Measurements from ENCODE around the gene ILRUN. TPM values are rescaled to one million over a fixed set of nuclear protein-coding genes. Genes with fewer than 3 reads are reported as not detected.
"Not testable (repeated sequence)": the region's sequence is repeated elsewhere in the genome, so short reads cannot be mapped to it uniquely, and the experiment has no call there.

Gene ILRUN
- total and polyA plus RNA-seq, 5 donors from 2014 or later = 18.7 to 89.6 (median 23.4) TPM

GRCh38 chr6:34714663-34715062 is 18.1 kb upstream of the ILRUN start:
- no peaks in the 10 kb centered on the region for H3K9me3 ChIP-seq (ENCODE audit: control insufficient read depth in 2 of 2, low read length in 2 of 2)
- Mint-ChIP-seq H3K27ac (no peak overlapping the region), H3K9me3 (peaks cover 0 to 1% (median 0%) of the 10 kb centered on the region in 7 donors), H3K4me3 (no peak overlapping the region), H3K36me3 (no peaks in the 10 kb centered on the region), H3K4me1 (no peaks in the 10 kb centered on the region), H3K27me3 (peaks cover 12% of the 10 kb centered on the region)
- no peaks in the 10 kb centered on the region for H3K4me1 ChIP-seq (ENCODE audit: control insufficient read depth, insufficient read depth, low read length, poor library complexity, severe bottlenecking)
- H3K27me3 ChIP-seq (ENCODE audit: control insufficient read depth, insufficient read depth, low read length) = no peaks in the 10 kb centered on the region
- no peak for DNase-seq
- no peak overlapping the region for H3K27ac ChIP-seq (ENCODE audit: insufficient read depth, low read length, poor library complexity, severe bottlenecking)
- ATAC-seq (ENCODE audit: low read depth in 2 of 2) = no peak
- H3K4me3 ChIP-seq (ENCODE audit: low read depth, low read length) = no peak overlapping the region
- no peaks in the 10 kb centered on the region for H3K36me3 ChIP-seq (ENCODE audit: control insufficient read depth, insufficient read depth, low read length)

- not testable (repeated sequence) for H3K27me3 ChIP-seq (ENCODE audit: control insufficient read depth, insufficient read depth, low read length); H3K36me3 ChIP-seq (ENCODE audit: control insufficient read depth, insufficient read depth, low read length); H3K36me3 Mint-ChIP-seq; H3K4me3 Mint-ChIP-seq; ATAC-seq (ENCODE audit: low read depth in 2 of 2); DNase-seq; H3K27ac Mint-ChIP-seq; H3K4me1 Mint-ChIP-seq; H3K9me3 Mint-ChIP-seq; H3K27ac ChIP-seq (ENCODE audit: insufficient read depth, low read length, poor library complexity, severe bottlenecking); H3K4me3 ChIP-seq (ENCODE audit: low read depth, low read length); H3K4me1 ChIP-seq (ENCODE audit: control insufficient read depth, insufficient read depth, low read length, poor library complexity, severe bottlenecking); H3K9me3 ChIP-seq (ENCODE audit: control insufficient read depth in 2 of 2, low read length in 2 of 2)
- peaks cover 13% of the 10 kb centered on the region for H3K27me3 Mint-ChIP-seq
Measured at GRCh38 chr6:34712881-34713280, 16.3 kb upstream of the ILRUN start.

- Mint-ChIP-seq H3K36me3 (no peaks in the 10 kb centered on the region), H3K4me3 (no peak overlapping the region), H3K9me3 (peaks cover 0 to 1% (median 0%) of the 10 kb centered on the region in 7 donors), H3K27ac (no peak overlapping the region), H3K4me1 (peaks cover 0 to 10% (median 6%) of the 10 kb centered on the region in 4 donors), H3K27me3 (peaks cover 5% of the 10 kb centered on the region)
- H3K27ac ChIP-seq (ENCODE audit: insufficient read depth, low read length, poor library complexity, severe bottlenecking) = no peak overlapping the region
- H3K4me3 ChIP-seq (ENCODE audit: low read depth, low read length) = no peak overlapping the region
- DNase-seq (no peak), ATAC-seq (ENCODE audit: low read depth in 2 of 2) (no peak)
- H3K36me3 ChIP-seq (ENCODE audit: control insufficient read depth, insufficient read depth, low read length) = no peaks in the 10 kb centered on the region
- H3K27me3 ChIP-seq (ENCODE audit: control insufficient read depth, insufficient read depth, low read length) = no peaks in the 10 kb centered on the region
- H3K9me3 ChIP-seq (ENCODE audit: control insufficient read depth in 2 of 2, low read length in 2 of 2) = no peaks in the 10 kb centered on the region
- no peaks in the 10 kb centered on the region for H3K4me1 ChIP-seq (ENCODE audit: control insufficient read depth, insufficient read depth, low read length, poor library complexity, severe bottlenecking)
Measured at GRCh38 chr6:34709386-34709785, 12.8 kb upstream of the ILRUN start.

GRCh38 chr6:34705241-34705640 is 8.7 kb upstream of the ILRUN start:
- peaks cover 15% of the 10 kb centered on the region for H3K27me3 Mint-ChIP-seq
- no peak overlapping the region for H3K4me3 Mint-ChIP-seq
- no peaks in the 10 kb centered on the region for H3K36me3 Mint-ChIP-seq
- H3K4me1 Mint-ChIP-seq = peaks cover 0 to 10% (median 7%) of the 10 kb centered on the region in 4 donors
- no peak for ATAC-seq (ENCODE audit: low read depth in 2 of 2)
- Histone ChIP-seq H3K36me3 (ENCODE audit: control insufficient read depth, insufficient read depth, low read length) (no peaks in the 10 kb centered on the region), H3K27me3 (ENCODE audit: control insufficient read depth, insufficient read depth, low read length) (no peaks in the 10 kb centered on the region), H3K27ac (ENCODE audit: insufficient read depth, low read length, poor library complexity, severe bottlenecking) (no peak overlapping the region), H3K4me1 (ENCODE audit: control insufficient read depth, insufficient read depth, low read length, poor library complexity, severe bottlenecking) (no peaks in the 10 kb centered on the region), H3K4me3 (ENCODE audit: low read depth, low read length) (no peak overlapping the region), H3K9me3 (ENCODE audit: control insufficient read depth in 2 of 2, low read length in 2 of 2) (no peaks in the 10 kb centered on the region)
- DNase-seq = no peak
- H3K9me3 Mint-ChIP-seq = peaks cover 0 to 2% (median 0%) of the 10 kb centered on the region in 7 donors
- no peak overlapping the region for H3K27ac Mint-ChIP-seq

DNA sequence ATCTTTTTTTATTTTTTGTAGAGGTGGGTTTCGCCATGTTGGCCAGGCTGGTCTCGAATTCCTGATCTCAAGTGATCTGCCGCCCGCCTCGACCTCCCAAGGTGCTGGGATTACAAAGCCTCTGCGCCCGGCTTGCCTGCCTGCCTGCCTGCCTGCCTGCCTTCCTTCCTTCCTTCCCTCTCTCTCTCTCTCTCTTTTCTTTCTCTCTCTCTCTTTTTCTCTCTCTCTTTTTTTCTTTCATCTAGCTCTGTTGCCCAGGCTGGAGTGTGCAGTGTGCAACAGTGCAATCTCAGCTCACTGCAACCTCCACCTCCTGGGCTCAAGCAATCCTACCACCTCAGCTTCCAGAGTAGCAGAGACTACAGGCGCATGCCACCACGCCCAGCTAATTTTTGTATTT is 4.6 kb upstream of the ILRUN start:
- Mint-ChIP-seq H3K9me3 (peaks cover 0 to 2% (median 0%) of the 10 kb centered on the region in 7 donors), H3K27me3 (peaks cover 10% of the 10 kb centered on the region), H3K4me3 (peak overlapping the region in 2 of 4 donors; percentile 52 to 73), H3K36me3 (no peaks in the 10 kb centered on the region), H3K4me1 (peaks cover 10 to 25% (median 13%) of the 10 kb centered on the region in 4 donors), H3K27ac (no peak overlapping the region)
- H3K9me3 ChIP-seq (ENCODE audit: control insufficient read depth in 2 of 2, low read length in 2 of 2) = no peaks in the 10 kb centered on the region
- no peak overlapping the region for H3K27ac ChIP-seq (ENCODE audit: insufficient read depth, low read length, poor library complexity, severe bottlenecking)
- no peaks in the 10 kb centered on the region for H3K36me3 ChIP-seq (ENCODE audit: control insufficient read depth, insufficient read depth, low read length)
- H3K27me3 ChIP-seq (ENCODE audit: control insufficient read depth, insufficient read depth, low read length) = no peaks in the 10 kb centered on the region
- ATAC-seq (ENCODE audit: low read depth in 2 of 2) = no peak
- H3K4me1 ChIP-seq (ENCODE audit: control insufficient read depth, insufficient read depth, low read length, poor library complexity, severe bottlenecking) = peaks cover 10% of the 10 kb centered on the region
- no peak overlapping the region for H3K4me3 ChIP-seq (ENCODE audit: low read depth, low read length)
- no peak for DNase-seq

DNA sequence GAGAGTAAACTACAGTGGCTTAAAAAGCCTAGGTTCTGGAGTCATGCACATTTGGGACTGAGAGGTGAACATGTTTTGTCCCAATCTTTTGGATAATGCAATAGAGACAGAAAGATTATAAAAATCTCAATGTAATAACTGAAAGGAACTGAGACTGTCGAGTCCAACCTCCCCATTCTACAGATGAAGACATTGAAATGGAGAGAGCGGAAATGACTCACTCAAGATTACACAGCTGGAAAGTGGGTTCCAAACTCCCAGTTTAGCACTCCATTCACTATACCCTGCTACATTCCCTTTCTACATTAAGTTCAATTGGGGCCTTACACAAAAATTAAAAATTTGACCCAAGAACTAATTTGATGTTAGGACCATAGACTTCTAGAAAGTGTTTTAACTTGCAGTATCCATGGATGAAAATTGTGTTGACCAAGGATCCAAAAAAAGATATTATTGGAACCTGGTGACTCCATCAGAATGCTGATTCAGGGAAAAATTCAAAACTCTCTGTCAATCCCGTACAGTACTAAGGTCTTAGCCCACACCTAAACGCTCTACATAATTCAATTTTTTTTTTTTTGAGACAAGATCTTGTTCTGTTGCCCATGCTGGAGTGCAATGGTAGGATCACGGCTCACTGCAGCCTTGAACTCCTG is 1.5 kb upstream of the ILRUN start:
- ATAC-seq (ENCODE audit: low read depth in 2 of 2) (no peak), DNase-seq (no peak)
- H3K27ac ChIP-seq (ENCODE audit: insufficient read depth, low read length, poor library complexity, severe bottlenecking) = peak overlapping the region; percentile 94

GRCh38 chr6:34697544-34697836 is 923 bp upstream of the ILRUN start:
- no peaks in the 10 kb centered on the region for H3K36me3 ChIP-seq (ENCODE audit: control insufficient read depth, insufficient read depth, low read length)
- no peaks in the 10 kb centered on the region for H3K27me3 ChIP-seq (ENCODE audit: control insufficient read depth, insufficient read depth, low read length)
- no peak for DNase-seq
- H3K27me3 Mint-ChIP-seq = peaks cover 6% of the 10 kb centered on the region
- peaks cover 7% of the 10 kb centered on the region for H3K36me3 Mint-ChIP-seq
- peak overlapping the region; percentile 93 to 99 (median 99) for H3K27ac Mint-ChIP-seq
- peaks cover 13 to 49% (median 32%) of the 10 kb centered on the region in 4 donors for H3K4me1 Mint-ChIP-seq
- peak overlapping the region; percentile 98 to 99 (median 98) for H3K4me3 Mint-ChIP-seq
- no peaks in the 10 kb centered on the region for H3K9me3 Mint-ChIP-seq
- H3K4me3 ChIP-seq (ENCODE audit: low read depth, low read length) = peak overlapping the region; percentile 98
- H3K9me3 ChIP-seq (ENCODE audit: control insufficient read depth in 2 of 2, low read length in 2 of 2) = no peaks in the 10 kb centered on the region
- H3K27ac ChIP-seq (ENCODE audit: insufficient read depth, low read length, poor library complexity, severe bottlenecking) = peak overlapping the region; percentile 94
- ATAC-seq (ENCODE audit: low read depth in 2 of 2) = no peak
- peaks cover 36% of the 10 kb centered on the region for H3K4me1 ChIP-seq (ENCODE audit: control insufficient read depth, insufficient read depth, low read length, poor library complexity, severe bottlenecking)

More for the DNA sequence above, 1.5 kb upstream of the ILRUN start:
- H3K36me3 Mint-ChIP-seq = peaks cover 7% of the 10 kb centered on the region
- peaks cover 0 to 2% (median 0%) of the 10 kb centered on the region in 7 donors for H3K9me3 Mint-ChIP-seq
- H3K27ac Mint-ChIP-seq = peak overlapping the region; percentile 93 to 99 (median 99)
- peaks cover 13 to 45% (median 32%) of the 10 kb centered on the region in 4 donors for H3K4me1 Mint-ChIP-seq
- no peaks in the 10 kb centered on the region for H3K36me3 ChIP-seq (ENCODE audit: control insufficient read depth, insufficient read depth, low read length)
- H3K27me3 Mint-ChIP-seq = peaks cover 6% of the 10 kb centered on the region
- H3K27me3 ChIP-seq (ENCODE audit: control insufficient read depth, insufficient read depth, low read length) = no peaks in the 10 kb centered on the region
- H3K9me3 ChIP-seq (ENCODE audit: control insufficient read depth in 2 of 2, low read length in 2 of 2) = no peaks in the 10 kb centered on the region
- H3K4me3 Mint-ChIP-seq = peak overlapping the region; percentile 98 to 99 (median 98)
- peaks cover 35% of the 10 kb centered on the region for H3K4me1 ChIP-seq (ENCODE audit: control insufficient read depth, insufficient read depth, low read length, poor library complexity, severe bottlenecking)
- H3K4me3 ChIP-seq (ENCODE audit: low read depth, low read length) = peak overlapping the region; percentile 98

- peak overlapping the region; percentile 98 to 99 (median 98) for H3K4me3 Mint-ChIP-seq
- DNase-seq (no peak), ATAC-seq (ENCODE audit: low read depth in 2 of 2) (no peak)
- peak overlapping the region; percentile 94 for H3K27ac ChIP-seq (ENCODE audit: insufficient read depth, low read length, poor library complexity, severe bottlenecking)
- H3K4me1 Mint-ChIP-seq = peaks cover 13 to 61% (median 38%) of the 10 kb centered on the region in 4 donors
- no peaks in the 10 kb centered on the region for H3K36me3 ChIP-seq (ENCODE audit: control insufficient read depth, insufficient read depth, low read length)
- H3K9me3 Mint-ChIP-seq = no peaks in the 10 kb centered on the region
- H3K4me1 ChIP-seq (ENCODE audit: control insufficient read depth, insufficient read depth, low read length, poor library complexity, severe bottlenecking) = peaks cover 42% of the 10 kb centered on the region
- H3K27me3 Mint-ChIP-seq = peaks cover 3% of the 10 kb centered on the region
- H3K9me3 ChIP-seq (ENCODE audit: control insufficient read depth in 2 of 2, low read length in 2 of 2) = no peaks in the 10 kb centered on the region
- peaks cover 7% of the 10 kb centered on the region for H3K36me3 Mint-ChIP-seq
- peak overlapping the region; percentile 94 for H3K4me3 ChIP-seq (ENCODE audit: low read depth, low read length)
- peak overlapping the region; percentile 93 to 99 (median 99) for H3K27ac Mint-ChIP-seq
- H3K27me3 ChIP-seq (ENCODE audit: control insufficient read depth, insufficient read depth, low read length) = no peaks in the 10 kb centered on the region
Measured at GRCh38 chr6:34696189-34696738, 303 bp downstream of the ILRUN start.

Data from CD4-positive, CD25-positive, alpha-beta regulatory T cell (primary cell).